Measurements from ENCODE around the gene TAOK2. TPM values are rescaled to one million over a fixed set of nuclear protein-coding genes. Genes with fewer than 3 reads are reported as not detected.

The TAOK2 gene
- total RNA-seq, 1 experiment from 2014 or later: 56.7 TPM

GRCh38 chr16:29987371-29988085 lies 13.9 kb downstream of the TAOK2 start:
- intact Hi-C loops (cut with micrococcal nuclease): no loop called here
- no peaks in the 10 kb centered on the region for H4K20me1 ChIP-seq (ENCODE audit: insufficient read depth)
- no peaks in the 10 kb centered on the region for H3K27me3 ChIP-seq (ENCODE audit: insufficient read depth, low read length)
- DNase-seq (ENCODE audit: low read depth, low spot score) (no peak), ATAC-seq (no peak; the same call in 1 of the 2 replicates)
- no peaks in the 10 kb centered on the region for H3K4me1 ChIP-seq (ENCODE audit: control insufficient read depth in 1 of 2, insufficient read depth in 2 of 2, low read length in 2 of 2)
- no peak overlapping the region for H3K27ac ChIP-seq (ENCODE audit: low read depth, low read length)
- ChIA-PET CTCF (no interaction called here), RAD21 (ENCODE audit: low non-redundant PET in 1 of 2, low total read pairs in 2 of 2, uncharacterized antibody in 2 of 2, unreplicated experiment in 2 of 2) (interaction anchor here in 1 of 2 experiments (0.7 kb wide), 1 partner anchor 136 kb away, joined by 4 read pairs; no protein-coding TSS in a partner anchor), POLR2A (interaction anchor here (2.0 kb wide), 1 partner anchor 14 kb away, joined by 9 read pairs; the partner anchor contains the start of gene TAOK2)
- H2AFZ ChIP-seq (ENCODE audit: low read depth, low read length, poor library complexity, severe bottlenecking): no peak overlapping the region
- no peaks in the 10 kb centered on the region for H3K9me3 ChIP-seq (ENCODE audit: control insufficient read depth in 1 of 2, insufficient read depth in 1 of 2, low read depth in 1 of 2, low read length in 2 of 2)
- H3K9me2 ChIP-seq (ENCODE audit: insufficient read depth): no peaks in the 10 kb centered on the region
- H3K36me3 ChIP-seq (ENCODE audit: control insufficient read depth in 1 of 2, insufficient read depth in 2 of 2, low read length in 2 of 2): peaks cover 47 to 55% of the 10 kb centered on the region in 2 experiments
- H3K79me2 ChIP-seq (ENCODE audit: insufficient read depth, low read length): no peaks in the 10 kb centered on the region
- H3K9ac ChIP-seq (ENCODE audit: low read length): no peak overlapping the region
- no peak overlapping the region for H3K4me3 ChIP-seq (replicated peaks in 1 of 2; ENCODE audit: low read depth in 1 of 2, low read length in 2 of 2)
- no peak overlapping the region for H3K4me2 ChIP-seq (ENCODE audit: low read length)
- no TSS peak for BruUV-seq (replicated peaks)
- TF ChIP-seq CEBPB (IDR thresholded peaks at IDR 0.05; ENCODE audit: low read depth) (no peak), CBX3 (IDR thresholded peaks at IDR 0.05; ENCODE audit: low read depth) (no peak), SRF (IDR thresholded peaks at IDR 0.05; ENCODE audit: low read depth) (no peak), TCF7L2 (IDR thresholded peaks at IDR 0.05; ENCODE audit: borderline replicate concordance, extremely low read depth, insufficient read depth, insufficient read length) (no peak), MAX (IDR thresholded peaks at IDR 0.05) (no peak), ATF3 (IDR thresholded peaks at IDR 0.05) (no peak), ZFX (IDR thresholded peaks at IDR 0.05) (no peak), REST (IDR thresholded peaks at IDR 0.05; ENCODE audit: low read depth) (no peak), ZNF274 (IDR thresholded peaks at IDR 0.05; ENCODE audit: low read depth, low read length) (no peak), YY1 (IDR thresholded peaks at IDR 0.05; ENCODE audit: extremely low read depth, insufficient replicate concordance, low read depth, low read length) (no peak), POLR2AphosphoS5 (IDR thresholded peaks at IDR 0.05; ENCODE audit: low read depth, low read length) (no peak), SP1 (IDR thresholded peaks at IDR 0.05; ENCODE audit: low read depth) (no peak), ZBTB33 (IDR thresholded peaks at IDR 0.05; ENCODE audit: extremely low read depth, insufficient replicate concordance, low read length) (no peak), POLR2A (IDR thresholded peaks at IDR 0.05; ENCODE audit: borderline replicate concordance, extremely low read depth, insufficient read depth, insufficient read length) (no peak), JUND (IDR thresholded peaks at IDR 0.05) (no peak)
